DND-41 (cell line): ENCODE measurements around the gene WDR31.

Experiments used
- ATAC-seq: fragments of 200-7000 bp; cut with Tn5 transposase; 3 replicates; pipeline ENCODE4 v1.9.1; 2021; ENCODE audit warnings: low read depth; ENCODE audit not compliant: insufficient read depth
- DNase-seq: peaks from one replicate; pipeline ENCODE4 v3.0.0-alpha.2; 2020
- H2AFZ ChIP-seq: 2 replicates; pipeline ENCODE4 v1.6.0; 2012; ENCODE audit warnings: low read depth, low read length
- H3K27ac ChIP-seq: 2 replicates; pipeline ENCODE4 v1.5.1; 2012; ENCODE audit warnings: low read length, inconsistent platforms
- H3K27me3 ChIP-seq: fragments of 200-600 bp; sonication (generic); 2 replicates; pipeline ENCODE4 v1.6.0; 2012; ENCODE audit warnings: low read length, mild to moderate bottlenecking, inconsistent platforms; ENCODE audit not compliant: insufficient read depth, poor library complexity
- H3K36me3 ChIP-seq: 2 replicates; pipeline ENCODE4 v1.5.1; 2012; ENCODE audit warnings: low read length, inconsistent platforms; ENCODE audit not compliant: insufficient read depth
- H3K4me1 ChIP-seq: 2 replicates; pipeline ENCODE4 v1.5.1; 2012; ENCODE audit warnings: mild to moderate bottlenecking, low read length; ENCODE audit not compliant: insufficient read depth
- H3K4me2 ChIP-seq: 2 replicates; pipeline ENCODE4 v1.6.0; 2012; ENCODE audit warnings: mild to moderate bottlenecking, moderate library complexity, low read length, inconsistent platforms; ENCODE audit not compliant: insufficient read depth
- H3K4me3 ChIP-seq, 2 experiments: fragments of 200-600 bp in 1 of 2; shearing (Covaris generic) in 1 of 2; 2 replicates each; pipeline ENCODE4 v1.5.1; 2012 to 2016; ENCODE audit warnings: inconsistent platforms in 2 of 2, low read length in 2 of 2, mild to moderate bottlenecking in 2 of 2, low read depth in 1 of 2, moderate library complexity in 1 of 2
- H3K79me2 ChIP-seq: 2 replicates; pipeline ENCODE4 v1.6.0; 2012; ENCODE audit warnings: low read length, inconsistent platforms; ENCODE audit not compliant: insufficient read depth
- H3K9ac ChIP-seq: 2 replicates; pipeline ENCODE4 v1.6.0; 2012; ENCODE audit warnings: low read depth, mild to moderate bottlenecking, inconsistent platforms, low read length, moderate library complexity
- H3K9me3 ChIP-seq: 2 replicates; pipeline ENCODE4 v1.5.1; 2012; ENCODE audit warnings: low read length, moderate library complexity, mild to moderate bottlenecking, inconsistent platforms; ENCODE audit not compliant: insufficient read depth, severe bottlenecking
- H4K20me1 ChIP-seq: 2 replicates; pipeline ENCODE4 v1.6.0; 2012; ENCODE audit warnings: low read length; ENCODE audit not compliant: insufficient read depth
- EZH2 ChIP-seq: IDR thresholded peaks from 3 replicates; pipeline ENCODE4 v1.6.1; 2012; ENCODE audit warnings: borderline replicate concordance, low read depth, mild to moderate bottlenecking, moderate library complexity, low read length, inconsistent platforms; ENCODE audit not compliant: severe bottlenecking
- TF ChIP-seq, protein P1 (sequence below): IDR thresholded peaks from 2 replicates; pipeline ENCODE4 v1.5.1; 2012; ENCODE audit warnings: borderline replicate concordance, low read length, moderate library complexity, mild to moderate bottlenecking; ENCODE audit not compliant: poor library complexity, severe bottlenecking; ENCODE audit errors: extremely low read depth

WDR31 gene

DNA sequence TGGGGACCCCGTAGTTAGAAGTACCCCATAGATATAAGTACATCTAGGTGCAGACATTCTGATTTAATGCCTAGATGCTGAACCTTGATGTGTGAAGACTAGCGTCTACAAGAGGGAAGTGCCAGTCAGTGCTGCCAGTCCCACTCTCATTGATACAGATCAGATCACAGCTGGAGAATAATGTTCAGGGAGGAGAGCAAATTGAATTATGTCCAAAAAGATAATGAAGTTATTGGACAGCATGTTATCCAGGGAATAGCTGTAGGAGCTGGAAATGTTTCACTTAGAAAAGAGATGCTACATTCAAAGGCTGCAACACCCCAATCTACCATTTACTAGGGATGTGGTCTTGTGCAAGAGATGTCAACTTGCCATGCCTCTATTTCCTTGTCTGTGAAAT, 21.0 kb downstream of the WDR31 start:
- no peak overlapping the region for H3K4me3 ChIP-seq
- no peak overlapping the region for H3K27ac ChIP-seq
- no peak overlapping the region for H3K4me2 ChIP-seq
- H3K9ac ChIP-seq = no peak overlapping the region
- H3K9me3 ChIP-seq = no peaks in the 10 kb centered on the region
- DNase-seq (no peak), ATAC-seq (no peak)
- H3K79me2 ChIP-seq = no peaks in the 10 kb centered on the region
- no peaks in the 10 kb centered on the region for H3K27me3 ChIP-seq
- H2AFZ ChIP-seq = no peak overlapping the region
- TF ChIP-seq EZH2 = no peak
- TF ChIP-seq, protein P1, sequence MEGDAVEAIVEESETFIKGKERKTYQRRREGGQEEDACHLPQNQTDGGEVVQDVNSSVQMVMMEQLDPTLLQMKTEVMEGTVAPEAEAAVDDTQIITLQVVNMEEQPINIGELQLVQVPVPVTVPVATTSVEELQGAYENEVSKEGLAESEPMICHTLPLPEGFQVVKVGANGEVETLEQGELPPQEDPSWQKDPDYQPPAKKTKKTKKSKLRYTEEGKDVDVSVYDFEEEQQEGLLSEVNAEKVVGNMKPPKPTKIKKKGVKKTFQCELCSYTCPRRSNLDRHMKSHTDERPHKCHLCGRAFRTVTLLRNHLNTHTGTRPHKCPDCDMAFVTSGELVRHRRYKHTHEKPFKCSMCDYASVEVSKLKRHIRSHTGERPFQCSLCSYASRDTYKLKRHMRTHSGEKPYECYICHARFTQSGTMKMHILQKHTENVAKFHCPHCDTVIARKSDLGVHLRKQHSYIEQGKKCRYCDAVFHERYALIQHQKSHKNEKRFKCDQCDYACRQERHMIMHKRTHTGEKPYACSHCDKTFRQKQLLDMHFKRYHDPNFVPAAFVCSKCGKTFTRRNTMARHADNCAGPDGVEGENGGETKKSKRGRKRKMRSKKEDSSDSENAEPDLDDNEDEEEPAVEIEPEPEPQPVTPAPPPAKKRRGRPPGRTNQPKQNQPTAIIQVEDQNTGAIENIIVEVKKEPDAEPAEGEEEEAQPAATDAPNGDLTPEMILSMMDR = no peak
- no peaks in the 10 kb centered on the region for H3K4me1 ChIP-seq
- no peaks in the 10 kb centered on the region for H4K20me1 ChIP-seq
- H3K36me3 ChIP-seq = no peaks in the 10 kb centered on the region

DNA sequence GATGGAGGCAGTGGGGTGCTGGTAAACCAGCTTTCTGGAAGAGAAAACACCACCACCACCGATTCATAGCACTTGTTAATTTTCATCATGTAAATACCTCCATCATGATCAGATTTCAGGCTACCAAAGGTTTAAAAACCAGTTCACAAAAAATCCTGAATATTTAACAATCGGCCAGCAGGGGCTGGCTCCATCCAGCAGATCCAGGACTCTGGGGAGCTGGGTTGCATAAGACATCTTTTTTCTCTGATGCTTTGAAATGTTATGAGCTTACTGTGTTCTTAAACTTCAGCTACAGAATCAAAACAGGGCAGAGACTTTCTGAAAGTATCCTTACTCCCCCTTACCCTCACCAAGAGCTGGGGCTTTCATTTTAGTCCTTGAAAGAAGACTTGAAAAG, 22.3 kb downstream of the WDR31 start:
- Histone ChIP-seq H4K20me1 (no peaks in the 10 kb centered on the region), H3K27me3 (no peaks in the 10 kb centered on the region)

DNA sequence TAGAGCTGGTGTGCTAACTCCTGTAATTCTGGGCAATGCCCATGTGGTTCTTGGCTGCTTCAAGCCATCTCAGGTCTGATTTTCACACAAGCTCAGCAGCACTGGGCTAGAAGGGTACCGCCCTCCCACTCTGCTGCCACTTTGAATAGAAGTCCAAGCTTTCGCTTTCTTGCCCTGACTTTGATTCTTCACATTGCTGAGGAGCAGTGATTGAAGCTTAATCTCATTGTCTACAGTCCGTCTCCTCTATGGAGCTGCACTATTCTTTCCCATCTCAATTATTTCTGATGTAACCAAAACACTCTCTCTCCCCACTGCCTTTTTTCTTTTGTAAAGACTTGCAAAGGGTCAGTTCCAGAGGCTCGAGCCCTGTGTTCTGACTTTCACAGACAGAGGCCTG, 24.0 kb downstream of the WDR31 start:
- Histone ChIP-seq H2AFZ (no peak overlapping the region), H3K4me1 (no peaks in the 10 kb centered on the region), H3K9me3 (no peaks in the 10 kb centered on the region), H4K20me1 (no peaks in the 10 kb centered on the region), H3K9ac (no peak overlapping the region), H3K36me3 (no peaks in the 10 kb centered on the region), H3K27ac (no peak overlapping the region), H3K79me2 (no peaks in the 10 kb centered on the region), H3K4me3 (no peak overlapping the region), H3K27me3 (no peaks in the 10 kb centered on the region), H3K4me2 (no peak overlapping the region)
- ATAC-seq (no peak), DNase-seq (no peak)
- TF ChIP-seq EZH2 = no peak
- TF ChIP-seq, protein P1 = no peak

More for the DNA sequence above, 22.3 kb downstream of the WDR31 start:
- H3K9me3 ChIP-seq = no peaks in the 10 kb centered on the region
- DNase-seq = no peak
- H3K4me3 ChIP-seq = no peak overlapping the region
- H3K4me2 ChIP-seq = no peak overlapping the region
- no peaks in the 10 kb centered on the region for H3K36me3 ChIP-seq
- H3K79me2 ChIP-seq = no peaks in the 10 kb centered on the region
- H3K4me1 ChIP-seq = no peaks in the 10 kb centered on the region
- no peak overlapping the region for H3K27ac ChIP-seq
- no peak for ATAC-seq
- TF ChIP-seq, protein P1 = no peak
- TF ChIP-seq EZH2 = no peak
- H3K9ac ChIP-seq = no peak overlapping the region
- H2AFZ ChIP-seq = no peak overlapping the region

DNA sequence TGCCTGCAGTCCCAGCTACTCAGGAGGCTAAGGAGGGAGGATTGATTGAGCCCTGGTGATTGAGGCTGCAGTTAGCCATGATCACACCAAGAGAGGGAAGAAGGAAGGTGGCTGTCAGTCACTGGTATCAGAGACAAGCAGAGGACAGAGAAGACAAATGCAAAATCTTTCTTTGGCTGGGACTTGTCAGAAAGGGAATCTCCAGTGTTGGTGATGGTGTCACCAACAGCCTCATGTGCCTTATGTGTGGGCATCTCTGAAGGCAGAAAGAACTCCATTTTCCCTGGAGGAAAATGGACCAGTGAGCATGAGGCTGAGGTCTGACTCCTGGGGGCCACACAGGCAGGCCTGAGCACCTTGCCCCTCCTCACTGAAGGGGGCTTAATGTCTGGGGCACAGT, 24.8 kb downstream of the WDR31 start:
- DNase-seq = no peak

More for the DNA sequence above, 24.8 kb downstream of the WDR31 start:
- Histone ChIP-seq H3K36me3 (no peaks in the 10 kb centered on the region), H3K27ac (no peak overlapping the region), H2AFZ (no peak overlapping the region), H4K20me1 (no peaks in the 10 kb centered on the region), H3K27me3 (no peaks in the 10 kb centered on the region), H3K4me3 (no peak overlapping the region), H3K4me1 (no peaks in the 10 kb centered on the region), H3K9ac (no peak overlapping the region), H3K9me3 (no peaks in the 10 kb centered on the region), H3K79me2 (no peaks in the 10 kb centered on the region), H3K4me2 (no peak overlapping the region)
- ATAC-seq = no peak
- TF ChIP-seq, protein P1 = no peak
- no peak for TF ChIP-seq EZH2
